ENCODE measurements around the gene BCAS3.

DNA sequence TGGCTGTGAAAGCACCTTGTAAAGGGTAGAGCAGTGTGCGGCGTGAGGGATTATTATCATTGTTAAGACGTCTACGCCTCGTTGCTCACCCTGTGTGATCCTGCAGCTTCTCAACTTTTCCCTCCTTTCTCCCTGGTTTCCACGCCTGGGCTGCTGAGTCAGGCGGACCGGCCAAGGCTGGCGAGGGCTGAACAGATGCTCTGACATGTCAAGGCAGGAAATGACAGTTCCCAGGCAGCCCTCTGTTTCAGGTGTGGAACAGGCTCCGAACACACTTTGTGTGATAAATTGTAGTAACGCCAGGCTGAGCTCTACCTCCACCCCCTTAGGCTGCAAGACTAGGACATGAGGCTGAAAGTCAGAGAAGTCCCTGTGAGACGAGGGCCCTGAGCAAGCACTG is 676.0 kb downstream of the BCAS3 start:
- TF ChIP-seq CTCF (IDR thresholded peaks at IDR 0.05) = no peak
- no peak for TF ChIP-seq POLR2A (IDR thresholded peaks at IDR 0.05)
